SK-N-SH (cell line): Measurements from ENCODE around the gene RHOU. TPM values are rescaled to one million over a fixed set of nuclear protein-coding genes. Genes with fewer than 3 reads are reported as not detected.

Experiments used
- CTCF ChIA-PET: fragments of 300-600, 350-600 bp; formaldehyde crosslinking; extraction: SDS; loops from one replicate; lab custom pipeline; 2021; lab: Yijun Ruan, JAX
- POLR2A ChIA-PET: fragments of 350-600 bp; sonication (Branson Sonifier 250); formaldehyde crosslinking; extraction: SDS; loops from one replicate; lab custom pipeline; 2020; ENCODE audit warnings: antibody characterized with exemption, inconsistent platforms; lab: Yijun Ruan, JAX
- DNase-seq: peaks from one replicate; pipeline ENCODE4 v3.0.0; 2012
- H2AFZ ChIP-seq: fragments of 200-600 bp; sonication (generic); 2 replicates; pipeline ENCODE4 v1.8.1; 2016; ENCODE audit warnings: antibody characterized with exemption, mild to moderate bottlenecking, low read depth
- H3F3A ChIP-seq: fragments of 200-600 bp; sonication (generic); replicated peaks from 2 replicates; pipeline ENCODE3; 2016; ENCODE audit warnings: antibody characterized with exemption, mild to moderate bottlenecking; ENCODE audit not compliant: insufficient read depth
- H3K27ac ChIP-seq, 2 experiments: fragments of 200-500 bp in 1 of 2; fragments of 200-600 bp in 1 of 2; sonication (Bioruptor generic) in 1 of 2; sonication (generic), shearing (Covaris generic) in 1 of 2; 2 replicates each; pipeline versions ENCODE4 v1.5.1 to v1.6.1; 2014 to 2016; ENCODE audit warnings: low read depth in 2 of 2, inconsistent platforms in 1 of 2, low read length in 1 of 2, mild to moderate bottlenecking in 1 of 2, mixed read lengths in 1 of 2
- H3K27me3 ChIP-seq: fragments of 200-600 bp; sonication (generic), shearing (Covaris generic); 2 replicates; pipeline ENCODE4 v1.6.1; 2016; ENCODE audit warnings: mixed run types; ENCODE audit not compliant: insufficient read depth
- H3K36me3 ChIP-seq, 2 experiments: fragments of 200-500 bp in 1 of 2; fragments of 200-600 bp in 1 of 2; sonication (Bioruptor generic) in 1 of 2; sonication (generic) in 1 of 2; replicated peaks in 1 of 2; 2 replicates each; pipeline versions ENCODE3 to v1.5.1; 2014 to 2016; ENCODE audit warnings: low read length in 1 of 2, mild to moderate bottlenecking in 1 of 2; ENCODE audit not compliant: insufficient read depth in 2 of 2, control insufficient read depth in 1 of 2
- H3K4me1 ChIP-seq, 2 experiments: fragments of 200-500 bp in 1 of 2; fragments of 200-600 bp in 1 of 2; sonication (Bioruptor generic) in 1 of 2; sonication (generic), shearing (Covaris generic) in 1 of 2; 2 replicates each; pipeline versions ENCODE4 v1.5.1 to v1.6.1; 2014 to 2016; ENCODE audit warnings: low read depth in 1 of 2, low read length in 1 of 2, mixed run types in 1 of 2; ENCODE audit not compliant: insufficient read depth in 2 of 2, control insufficient read depth in 1 of 2
- H3K4me2 ChIP-seq: fragments of 200-600 bp; sonication (generic), shearing (Covaris generic); 2 replicates; pipeline ENCODE4 v1.6.1; 2017; ENCODE audit warnings: mixed run types
- H3K4me3 ChIP-seq, 2 experiments: fragments of 200-500 bp in 1 of 2; fragments of 200-600 bp in 1 of 2; sonication (Bioruptor generic) in 1 of 2; sonication (generic), shearing (Covaris generic) in 1 of 2; 2 replicates each; pipeline versions ENCODE4 v1.5.1 to v1.8.1; 2014 to 2016; ENCODE audit warnings: low read depth in 2 of 2, inconsistent platforms in 1 of 2, low read length in 1 of 2, mild to moderate bottlenecking in 1 of 2, mixed read lengths in 1 of 2, moderate library complexity in 1 of 2
- H3K79me2 ChIP-seq: fragments of 200-600 bp; sonication (generic); 2 replicates; pipeline ENCODE4 v1.8.1; 2017; ENCODE audit warnings: mild to moderate bottlenecking; ENCODE audit not compliant: insufficient read depth
- H3K9ac ChIP-seq: fragments of 200-600 bp; sonication (generic); 2 replicates; pipeline ENCODE4 v1.6.1; 2017; ENCODE audit warnings: mixed run types
- H3K9me2 ChIP-seq: fragments of 200-600 bp; sonication (generic); 2 replicates; pipeline ENCODE4 v1.6.1; 2017; ENCODE audit warnings: mixed run types
- H3K9me3 ChIP-seq: fragments of 200-600 bp; sonication (generic); 2 replicates; pipeline ENCODE4 v1.6.1; 2017; ENCODE audit warnings: mixed run types, mild to moderate bottlenecking, moderate library complexity
- H4K20me1 ChIP-seq: fragments of 200-600 bp; sonication (generic); 2 replicates; pipeline ENCODE4 v1.6.1; 2017; ENCODE audit warnings: mild to moderate bottlenecking, mixed run types; ENCODE audit not compliant: insufficient read depth
- EP300 ChIP-seq, 2 experiments: IDR thresholded peaks; 2 replicates each; pipeline versions ENCODE4 v1.4.0 to v1.6.1; 2012; ENCODE audit warnings: borderline replicate concordance in 1 of 2, low read depth in 1 of 2, low read length in 1 of 2
- EZH2phosphoT487 ChIP-seq: fragments of 200-600 bp; sonication (generic); IDR thresholded peaks from 2 replicates; pipeline ENCODE4 v1.6.1; 2017; ENCODE audit warnings: low read depth, mixed run types, mild to moderate bottlenecking, antibody characterized with exemption, moderate library complexity, borderline replicate concordance
- GABPA ChIP-seq: IDR thresholded peaks from 2 replicates; pipeline ENCODE4 v1.4.0; 2012; ENCODE audit warnings: low read depth, mild to moderate bottlenecking
- GATA2 ChIP-seq: sonication (generic); formaldehyde crosslinking; IDR thresholded peaks from 2 replicates; pipeline ENCODE4 v1.5.0; 2020; ENCODE audit warnings: mild to moderate bottlenecking, missing genetic modification reagents
- JUND ChIP-seq: IDR thresholded peaks from 2 replicates; pipeline ENCODE4 v1.4.0; 2012
- MXI1 ChIP-seq: IDR thresholded peaks from 2 replicates; pipeline ENCODE4 v1.6.1; 2012; ENCODE audit warnings: mild to moderate bottlenecking, low read depth, low read length, improper control_type of control experiment
- POLR2AphosphoS5 ChIP-seq: IDR thresholded peaks from 2 replicates; pipeline ENCODE4 v1.6.1; 2012; ENCODE audit warnings: low read depth, low read length
- RCOR1 ChIP-seq: fragments of 150-350 bp; IDR thresholded peaks from 2 replicates; pipeline ENCODE4 v1.6.1; 2017; ENCODE audit warnings: antibody characterized with exemption, low read length
- RXRA ChIP-seq: IDR thresholded peaks from 2 replicates; pipeline ENCODE4 v1.4.0; 2012; ENCODE audit warnings: low read depth, mild to moderate bottlenecking, borderline replicate concordance
- SIN3A ChIP-seq: IDR thresholded peaks from 2 replicates; pipeline ENCODE4 v1.6.1; 2012; ENCODE audit warnings: low read depth, mild to moderate bottlenecking, low read length, moderate library complexity, borderline replicate concordance
- WGBS: methylation state at CpG from one replicate; pipeline ENCODE4 v1.1.6; 2017; ENCODE audit warnings: low lambda C conversion rate; 5-methylcytosine and 5-hydroxymethylcytosine counted together
- polyA plus RNA-seq, 3 experiments: library from polyadenylated mRNA; depleted of rRNA; stranded (reverse); fragments of >200 nt; gene quantifications; 2 replicates each; pipeline ENCODE4 v1.2.3, GENCODE V29; 2012
- TF ChIP-seq, protein P1 (sequence below): IDR thresholded peaks from 2 replicates; pipeline ENCODE4; 2012
- TF ChIP-seq, protein P2 (sequence below): IDR thresholded peaks from 2 replicates; pipeline ENCODE4 v1.6.1; 2012; ENCODE audit warnings: mild to moderate bottlenecking, low read depth, low read length, moderate library complexity
- TF ChIP-seq, protein P3 (sequence below): fragments of 150-350 bp; IDR thresholded peaks from 2 replicates; pipeline ENCODE4 v1.6.1; 2017; ENCODE audit warnings: antibody characterized with exemption, low read length, low read depth, borderline replicate concordance
- TF ChIP-seq, protein P4 (sequence below): IDR thresholded peaks from 2 replicates; pipeline ENCODE4 v1.4.0; 2012; ENCODE audit warnings: low read depth, borderline replicate concordance
- TF ChIP-seq, protein P5 (sequence below): fragments of 150-350 bp; IDR thresholded peaks from 2 replicates; pipeline ENCODE4 v1.6.1; 2016; ENCODE audit warnings: mild to moderate bottlenecking, low read depth, low read length

Gene RHOU
- polyA plus RNA-seq, 1 of the 3 experiments (the other 2 are of a cell fraction), result 0.36 TPM

DNA sequence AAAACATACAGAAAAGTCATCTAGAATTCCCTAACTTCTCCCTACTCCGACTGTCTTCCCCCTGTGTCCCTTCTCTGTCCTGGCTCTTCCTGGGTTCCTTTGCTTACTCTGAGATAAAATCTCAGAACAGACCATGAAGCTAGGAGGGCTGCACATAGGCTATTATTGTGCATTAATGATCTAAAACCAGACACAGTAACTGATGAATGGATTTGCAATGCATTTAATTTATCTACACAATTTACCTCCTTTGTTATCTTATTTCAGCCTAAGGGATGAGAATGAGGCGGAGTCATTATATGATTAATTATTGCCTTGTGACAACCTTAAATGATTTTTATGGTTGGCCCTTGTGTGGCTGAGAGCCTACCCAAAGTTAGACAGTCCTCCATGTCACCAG is 14.5 kb downstream of the RHOU start:
- Histone ChIP-seq H4K20me1 (no peaks in the 10 kb centered on the region), H3F3A (no peaks in the 10 kb centered on the region), H3K79me2 (no peaks in the 10 kb centered on the region), H3K9ac (no peak overlapping the region), H3K4me1 (peaks cover 0 to 5% of the 10 kb centered on the region in 2 experiments; a peak in 1 of 4 replicates), H3K36me3 (no peaks in the 10 kb centered on the region), H2AFZ (no peak overlapping the region), H3K9me2 (no peaks in the 10 kb centered on the region), H3K4me3 (no peak overlapping the region), H3K4me2 (no peak overlapping the region), H3K9me3 (no peaks in the 10 kb centered on the region), H3K27me3 (no peaks in the 10 kb centered on the region; the same call in 1 of the 2 replicates), H3K27ac (no peak overlapping the region)
- TF ChIP-seq GABPA (no peak), SIN3A (no peak), RCOR1 (peak; percentile 52; the same call in 1 of the 2 replicates), GATA2 (CRISPR knock-in tag) (peak; percentile 27; the same call in 1 of the 2 replicates), EP300 (IDR thresholded peaks at IDR 0.05; ENCODE audit: borderline replicate concordance in 1 of 2, low read depth in 1 of 2, low read length in 1 of 2) (peak in 1 of 2 experiments; percentile 34; a peak in 1 of 4 replicates)
- TF ChIP-seq, protein P1, sequence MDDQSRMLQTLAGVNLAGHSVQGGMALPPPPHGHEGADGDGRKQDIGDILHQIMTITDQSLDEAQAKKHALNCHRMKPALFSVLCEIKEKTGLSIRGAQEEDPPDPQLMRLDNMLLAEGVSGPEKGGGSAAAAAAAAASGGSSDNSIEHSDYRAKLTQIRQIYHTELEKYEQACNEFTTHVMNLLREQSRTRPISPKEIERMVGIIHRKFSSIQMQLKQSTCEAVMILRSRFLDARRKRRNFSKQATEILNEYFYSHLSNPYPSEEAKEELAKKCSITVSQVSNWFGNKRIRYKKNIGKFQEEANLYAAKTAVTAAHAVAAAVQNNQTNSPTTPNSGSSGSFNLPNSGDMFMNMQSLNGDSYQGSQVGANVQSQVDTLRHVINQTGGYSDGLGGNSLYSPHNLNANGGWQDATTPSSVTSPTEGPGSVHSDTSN, result no peak
- TF ChIP-seq, protein P2, sequence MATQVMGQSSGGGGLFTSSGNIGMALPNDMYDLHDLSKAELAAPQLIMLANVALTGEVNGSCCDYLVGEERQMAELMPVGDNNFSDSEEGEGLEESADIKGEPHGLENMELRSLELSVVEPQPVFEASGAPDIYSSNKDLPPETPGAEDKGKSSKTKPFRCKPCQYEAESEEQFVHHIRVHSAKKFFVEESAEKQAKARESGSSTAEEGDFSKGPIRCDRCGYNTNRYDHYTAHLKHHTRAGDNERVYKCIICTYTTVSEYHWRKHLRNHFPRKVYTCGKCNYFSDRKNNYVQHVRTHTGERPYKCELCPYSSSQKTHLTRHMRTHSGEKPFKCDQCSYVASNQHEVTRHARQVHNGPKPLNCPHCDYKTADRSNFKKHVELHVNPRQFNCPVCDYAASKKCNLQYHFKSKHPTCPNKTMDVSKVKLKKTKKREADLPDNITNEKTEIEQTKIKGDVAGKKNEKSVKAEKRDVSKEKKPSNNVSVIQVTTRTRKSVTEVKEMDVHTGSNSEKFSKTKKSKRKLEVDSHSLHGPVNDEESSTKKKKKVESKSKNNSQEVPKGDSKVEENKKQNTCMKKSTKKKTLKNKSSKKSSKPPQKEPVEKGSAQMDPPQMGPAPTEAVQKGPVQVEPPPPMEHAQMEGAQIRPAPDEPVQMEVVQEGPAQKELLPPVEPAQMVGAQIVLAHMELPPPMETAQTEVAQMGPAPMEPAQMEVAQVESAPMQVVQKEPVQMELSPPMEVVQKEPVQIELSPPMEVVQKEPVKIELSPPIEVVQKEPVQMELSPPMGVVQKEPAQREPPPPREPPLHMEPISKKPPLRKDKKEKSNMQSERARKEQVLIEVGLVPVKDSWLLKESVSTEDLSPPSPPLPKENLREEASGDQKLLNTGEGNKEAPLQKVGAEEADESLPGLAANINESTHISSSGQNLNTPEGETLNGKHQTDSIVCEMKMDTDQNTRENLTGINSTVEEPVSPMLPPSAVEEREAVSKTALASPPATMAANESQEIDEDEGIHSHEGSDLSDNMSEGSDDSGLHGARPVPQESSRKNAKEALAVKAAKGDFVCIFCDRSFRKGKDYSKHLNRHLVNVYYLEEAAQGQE, result no peak
- TF ChIP-seq, protein P3, sequence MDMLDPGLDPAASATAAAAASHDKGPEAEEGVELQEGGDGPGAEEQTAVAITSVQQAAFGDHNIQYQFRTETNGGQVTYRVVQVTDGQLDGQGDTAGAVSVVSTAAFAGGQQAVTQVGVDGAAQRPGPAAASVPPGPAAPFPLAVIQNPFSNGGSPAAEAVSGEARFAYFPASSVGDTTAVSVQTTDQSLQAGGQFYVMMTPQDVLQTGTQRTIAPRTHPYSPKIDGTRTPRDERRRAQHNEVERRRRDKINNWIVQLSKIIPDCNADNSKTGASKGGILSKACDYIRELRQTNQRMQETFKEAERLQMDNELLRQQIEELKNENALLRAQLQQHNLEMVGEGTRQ, result no peak
- POLR2A ChIA-PET, result no interaction called here
- CTCF ChIA-PET, result interaction anchor here (1.7 to 2.1 kb wide), 2 partner anchors 14 to 478 kb away, joined by 4 to 7 read pairs; partner anchors contain the start of gene RHOU
- 61% methylated on average over 2 of the region's 2 CpGs for WGBS
- no peak for DNase-seq

DNA sequence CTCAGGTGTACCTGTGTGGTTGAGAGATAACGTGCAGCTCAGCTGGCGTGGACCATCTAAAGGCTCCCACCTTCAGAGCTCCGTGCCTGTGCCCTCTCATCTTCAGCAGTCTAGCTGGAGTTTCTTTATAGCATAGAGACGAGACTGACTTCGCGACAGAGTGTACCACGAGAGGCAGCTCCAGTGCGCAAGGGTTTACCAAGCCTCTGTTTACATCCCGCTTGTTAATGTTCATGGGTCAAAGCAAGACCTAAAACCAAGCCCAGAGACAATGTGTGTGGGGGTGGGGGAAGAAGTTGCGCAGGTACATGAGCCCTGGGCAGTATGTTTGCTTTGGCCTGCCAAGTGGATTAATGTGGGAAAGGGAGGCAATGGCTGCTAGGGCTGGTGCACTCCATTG is 15.6 kb downstream of the RHOU start:
- CTCF ChIA-PET, result no interaction called here
- no peaks in the 10 kb centered on the region for H3K9me2 ChIP-seq
- no peaks in the 10 kb centered on the region for H3K36me3 ChIP-seq
- WGBS, result 68% methylated on average over 10 of the region's 10 CpGs
- no peaks in the 10 kb centered on the region for H3F3A ChIP-seq
- H3K4me1 ChIP-seq, result peaks cover 0 to 5% of the 10 kb centered on the region in 2 experiments; a peak in 1 of 4 replicates
- POLR2A ChIA-PET, result no interaction called here
- no peak overlapping the region for H3K9ac ChIP-seq
- no peaks in the 10 kb centered on the region for H4K20me1 ChIP-seq
- no peaks in the 10 kb centered on the region; the same call in 1 of the 2 replicates for H3K27me3 ChIP-seq
- H3K79me2 ChIP-seq, result no peaks in the 10 kb centered on the region
- no peak overlapping the region for H2AFZ ChIP-seq
- H3K27ac ChIP-seq, result no peak overlapping the region
- no peaks in the 10 kb centered on the region for H3K9me3 ChIP-seq
- DNase-seq, result no peak
- H3K4me3 ChIP-seq, result no peak overlapping the region
- no peak overlapping the region for H3K4me2 ChIP-seq
- no peak for TF ChIP-seq POLR2AphosphoS5
- TF ChIP-seq, protein P2, result no peak
- TF ChIP-seq EZH2phosphoT487, result no peak
- no peak for TF ChIP-seq RXRA
- no peak for TF ChIP-seq JUND
- TF ChIP-seq MXI1, result no peak
- TF ChIP-seq, protein P4, sequence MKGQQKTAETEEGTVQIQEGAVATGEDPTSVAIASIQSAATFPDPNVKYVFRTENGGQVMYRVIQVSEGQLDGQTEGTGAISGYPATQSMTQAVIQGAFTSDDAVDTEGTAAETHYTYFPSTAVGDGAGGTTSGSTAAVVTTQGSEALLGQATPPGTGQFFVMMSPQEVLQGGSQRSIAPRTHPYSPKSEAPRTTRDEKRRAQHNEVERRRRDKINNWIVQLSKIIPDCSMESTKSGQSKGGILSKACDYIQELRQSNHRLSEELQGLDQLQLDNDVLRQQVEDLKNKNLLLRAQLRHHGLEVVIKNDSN, result no peak
- TF ChIP-seq, protein P5, sequence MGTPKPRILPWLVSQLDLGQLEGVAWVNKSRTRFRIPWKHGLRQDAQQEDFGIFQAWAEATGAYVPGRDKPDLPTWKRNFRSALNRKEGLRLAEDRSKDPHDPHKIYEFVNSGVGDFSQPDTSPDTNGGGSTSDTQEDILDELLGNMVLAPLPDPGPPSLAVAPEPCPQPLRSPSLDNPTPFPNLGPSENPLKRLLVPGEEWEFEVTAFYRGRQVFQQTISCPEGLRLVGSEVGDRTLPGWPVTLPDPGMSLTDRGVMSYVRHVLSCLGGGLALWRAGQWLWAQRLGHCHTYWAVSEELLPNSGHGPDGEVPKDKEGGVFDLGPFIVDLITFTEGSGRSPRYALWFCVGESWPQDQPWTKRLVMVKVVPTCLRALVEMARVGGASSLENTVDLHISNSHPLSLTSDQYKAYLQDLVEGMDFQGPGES, result no peak
